ENCODE measurements around the gene KLHDC8B.
"Not testable (repeated sequence)": the region's sequence is repeated elsewhere in the genome, so short reads cannot be mapped to it uniquely, and the experiment has no call there.

- not testable (repeated sequence) for TF ChIP-seq CTCF (IDR thresholded peaks at IDR 0.05; ENCODE audit: insufficient read depth, low read length); GABPA (IDR thresholded peaks at IDR 0.05; ENCODE audit: low read depth)
These were observed 49.7 kb downstream of the KLHDC8B start for GRCh38 chr3:49220985-49221563.
